Gastroesophageal sphincter (tissue), 3 donors: ENCODE results near the gene LIN37.

ENCODE experiments used
- EP300 ChIP-seq: sonication (generic); formaldehyde crosslinking; IDR thresholded peaks from one replicate; pipeline ENCODE4 v1.6.1; 2017; ENCODE audit warnings: antibody characterized with exemption, mild to moderate bottlenecking
- POLR2A ChIP-seq, 2 donors: fragments of 450-650 bp; IDR thresholded peaks; one replicate each; pipeline ENCODE4 v1.6.1; 2017; ENCODE audit warnings: antibody characterized with exemption in 2 of 2, mild to moderate bottlenecking in 2 of 2, moderate library complexity in 1 of 2
- POLR2AphosphoS5 ChIP-seq: sonication (generic); formaldehyde crosslinking; IDR thresholded peaks from one replicate; pipeline ENCODE4 v1.6.1; 2017; ENCODE audit warnings: antibody characterized with exemption
- TF ChIP-seq, protein P1 (sequence below), 4 experiments: fragments of 200-600 bp in 2 of 4; fragments of 450-650 bp in 2 of 4; sonication (generic) in 1 of 4; IDR thresholded peaks; one replicate each; pipeline ENCODE4 v1.5.1; 2017 to 2019; ENCODE audit warnings: antibody characterized with exemption in 4 of 4, mild to moderate bottlenecking in 2 of 4, moderate library complexity in 2 of 4

GRCh38 chr19:35724560-35724959, 23.8 kb upstream of the LIN37 start:
- TF ChIP-seq, protein P1, sequence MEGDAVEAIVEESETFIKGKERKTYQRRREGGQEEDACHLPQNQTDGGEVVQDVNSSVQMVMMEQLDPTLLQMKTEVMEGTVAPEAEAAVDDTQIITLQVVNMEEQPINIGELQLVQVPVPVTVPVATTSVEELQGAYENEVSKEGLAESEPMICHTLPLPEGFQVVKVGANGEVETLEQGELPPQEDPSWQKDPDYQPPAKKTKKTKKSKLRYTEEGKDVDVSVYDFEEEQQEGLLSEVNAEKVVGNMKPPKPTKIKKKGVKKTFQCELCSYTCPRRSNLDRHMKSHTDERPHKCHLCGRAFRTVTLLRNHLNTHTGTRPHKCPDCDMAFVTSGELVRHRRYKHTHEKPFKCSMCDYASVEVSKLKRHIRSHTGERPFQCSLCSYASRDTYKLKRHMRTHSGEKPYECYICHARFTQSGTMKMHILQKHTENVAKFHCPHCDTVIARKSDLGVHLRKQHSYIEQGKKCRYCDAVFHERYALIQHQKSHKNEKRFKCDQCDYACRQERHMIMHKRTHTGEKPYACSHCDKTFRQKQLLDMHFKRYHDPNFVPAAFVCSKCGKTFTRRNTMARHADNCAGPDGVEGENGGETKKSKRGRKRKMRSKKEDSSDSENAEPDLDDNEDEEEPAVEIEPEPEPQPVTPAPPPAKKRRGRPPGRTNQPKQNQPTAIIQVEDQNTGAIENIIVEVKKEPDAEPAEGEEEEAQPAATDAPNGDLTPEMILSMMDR (IDR thresholded peaks at IDR 0.05), result no peak
- TF ChIP-seq EP300, result no peak
- TF ChIP-seq POLR2AphosphoS5, result no peak
- no peak for TF ChIP-seq POLR2A (IDR thresholded peaks at IDR 0.05)
